ENCODE results near the gene RLN3. TPM values are rescaled to one million over a fixed set of nuclear protein-coding genes. Genes with fewer than 3 reads are reported as not detected.
A peak's percentile ranks its signal among the peaks of the same experiment; 100 is the strongest.

RLN3 gene
- polyA plus RNA-seq, 6 donors from 2014 or later, result not detected

GRCh38 chr19:14055396-14055795 lies 27.4 kb downstream of the RLN3 start:
- peaks cover 25 to 46% (median 28%) of the 10 kb centered on the region in 3 donors for H3K27me3 Mint-ChIP-seq
- no peak overlapping the region for H3K4me3 Mint-ChIP-seq
- ATAC-seq (ENCODE audit: low read depth in 2 of 2) (no peak), DNase-seq (no peak)
- H3K4me1 Mint-ChIP-seq, result peaks cover 20 to 25% (median 20%) of the 10 kb centered on the region in 3 donors
- peaks cover 1 to 25% of the 10 kb centered on the region in 2 donors for H3K36me3 Mint-ChIP-seq
- no peak overlapping the region for H3K27ac Mint-ChIP-seq
- peaks cover 0 to 4% (median 0%) of the 10 kb centered on the region in 7 donors for H3K9me3 Mint-ChIP-seq

DNA sequence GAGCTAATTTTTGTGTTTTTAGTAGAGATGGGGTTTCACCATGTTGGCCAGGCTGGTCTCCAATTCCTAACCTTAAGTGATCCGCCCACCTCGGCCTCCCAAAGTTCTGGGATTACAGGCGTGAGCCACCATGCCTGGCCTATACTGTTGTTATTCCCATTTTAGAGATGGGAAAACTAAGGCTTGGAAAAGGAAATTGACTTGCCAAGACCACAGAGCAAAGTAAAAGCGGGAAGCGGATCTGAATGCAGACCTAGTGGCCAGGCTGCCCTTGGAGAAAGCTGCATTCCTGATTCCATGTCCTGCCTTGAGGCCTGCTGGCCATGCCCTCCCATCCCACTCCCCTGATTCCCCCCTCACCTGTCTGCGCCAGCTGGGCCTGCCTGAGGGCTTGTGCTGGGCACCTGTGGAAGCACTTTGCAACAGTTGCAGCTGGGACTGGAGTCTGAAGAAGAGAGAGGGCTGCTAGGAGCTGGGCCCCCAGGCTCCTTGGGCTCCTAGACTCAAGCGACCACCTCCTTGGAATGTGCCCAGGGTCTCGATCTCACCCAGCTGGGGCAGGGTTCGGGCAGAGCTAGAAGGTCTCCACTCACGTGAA lies 28.2 kb downstream of the RLN3 start:
- Mint-ChIP-seq H3K27me3 (peaks cover 30 to 50% (median 32%) of the 10 kb centered on the region in 3 donors), H3K4me3 (peak overlapping the region in 1 of 8 donors; percentile 20), H3K4me1 (peaks cover 20 to 25% (median 20%) of the 10 kb centered on the region in 3 donors), H3K36me3 (peaks cover 0 to 25% of the 10 kb centered on the region in 2 donors), H3K27ac (no peak overlapping the region), H3K9me3 (peaks cover 0 to 4% (median 0%) of the 10 kb centered on the region in 7 donors)
- DNase-seq (no peak), ATAC-seq (ENCODE audit: low read depth in 2 of 2) (no peak)

GRCh38 chr19:14056741-14057356 lies 28.9 kb downstream of the RLN3 start:
- H3K4me1 Mint-ChIP-seq, result peaks cover 20 to 22% (median 20%) of the 10 kb centered on the region in 3 donors
- no peak overlapping the region for H3K27ac Mint-ChIP-seq
- ATAC-seq (ENCODE audit: low read depth in 2 of 2) (no peak), DNase-seq (no peak)
- H3K9me3 Mint-ChIP-seq, result peaks cover 0 to 4% (median 0%) of the 10 kb centered on the region in 7 donors
- H3K36me3 Mint-ChIP-seq, result peaks cover 0 to 18% of the 10 kb centered on the region in 2 donors
- peak overlapping the region in 6 of 8 donors; percentile 21 to 90 (median 68) for H3K4me3 Mint-ChIP-seq
- peaks cover 33 to 57% (median 37%) of the 10 kb centered on the region in 3 donors for H3K27me3 Mint-ChIP-seq

GRCh38 chr19:14058182-14059092 lies 30.5 kb downstream of the RLN3 start:
- no peak for ATAC-seq (ENCODE audit: low read depth in 2 of 2)
- DNase-seq, result no peak
- Mint-ChIP-seq H3K27me3 (peaks cover 33 to 57% (median 37%) of the 10 kb centered on the region in 3 donors), H3K9me3 (peaks cover 0 to 4% (median 0%) of the 10 kb centered on the region in 7 donors), H3K4me1 (peaks cover 16 to 20% (median 19%) of the 10 kb centered on the region in 3 donors), H3K36me3 (peaks cover 0 to 11% of the 10 kb centered on the region in 2 donors), H3K4me3 (peak overlapping the region in 6 of 8 donors; percentile 63 to 75 (median 68)), H3K27ac (peak overlapping the region in 3 of 6 donors; percentile 70 to 90 (median 72))

DNA sequence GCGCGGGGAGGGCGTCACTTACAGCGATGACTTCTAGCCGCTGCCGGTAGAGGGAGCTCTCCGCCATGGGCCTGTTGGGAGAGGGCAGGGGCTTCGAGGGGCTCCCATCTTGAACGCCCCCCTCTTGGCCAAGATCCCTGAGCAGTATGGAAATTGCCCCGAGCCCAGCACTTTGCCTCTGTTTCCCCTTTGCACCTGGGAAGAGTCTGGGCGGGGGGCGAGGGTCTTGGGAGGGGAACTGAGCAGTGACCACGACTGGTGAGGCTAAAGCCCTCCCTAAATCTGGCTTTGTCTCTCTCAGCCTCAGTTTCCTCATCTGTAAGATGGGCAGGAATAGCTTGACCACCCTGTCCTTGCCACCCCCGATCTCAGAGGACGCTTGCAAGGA lies 31.1 kb downstream of the RLN3 start:
- DNase-seq (peak; percentile 31), ATAC-seq (ENCODE audit: low read depth in 2 of 2) (peak; percentile 65 to 69)
- peak overlapping the region in 1 of 6 donors; percentile 90 for H3K27ac Mint-ChIP-seq
- H3K27me3 Mint-ChIP-seq, result peaks cover 33 to 57% (median 37%) of the 10 kb centered on the region in 3 donors
- H3K4me1 Mint-ChIP-seq, result peaks cover 16 to 20% (median 19%) of the 10 kb centered on the region in 3 donors
- H3K36me3 Mint-ChIP-seq, result peaks cover 0 to 11% of the 10 kb centered on the region in 2 donors
- peaks cover 0 to 1% (median 0%) of the 10 kb centered on the region in 7 donors for H3K9me3 Mint-ChIP-seq
- H3K4me3 Mint-ChIP-seq, result peak overlapping the region in 5 of 8 donors; percentile 55 to 75 (median 67)

DNA sequence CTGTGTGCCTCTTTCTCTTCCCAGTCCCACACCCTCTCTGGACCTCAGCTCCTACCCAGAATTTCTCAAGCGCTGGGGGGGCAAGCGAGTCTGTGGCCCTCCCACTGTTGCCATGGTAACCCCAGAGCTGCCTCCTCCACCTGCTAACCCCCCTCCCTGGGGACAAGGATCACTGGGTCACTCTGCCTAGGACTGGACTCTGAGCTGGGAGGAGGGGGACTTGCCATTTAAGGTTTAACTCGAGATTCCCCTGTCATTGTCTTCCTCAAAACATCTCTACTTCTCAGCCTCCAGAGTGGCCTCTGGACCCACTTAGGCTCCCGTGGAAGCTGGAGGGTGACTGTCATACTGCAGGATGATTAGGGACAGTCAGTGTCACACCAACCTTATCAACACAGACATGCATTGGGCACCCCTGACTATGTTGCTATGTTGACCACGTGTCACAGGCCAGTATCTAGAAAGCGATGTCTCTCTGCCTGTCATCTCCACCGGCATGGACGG lies 31.8 kb downstream of the RLN3 start:
- DNase-seq (no peak), ATAC-seq (ENCODE audit: low read depth in 2 of 2) (no peak)
- H3K9me3 Mint-ChIP-seq, result no peaks in the 10 kb centered on the region
- peak overlapping the region in 2 of 6 donors; percentile 16 to 28 for H3K27ac Mint-ChIP-seq
- H3K4me3 Mint-ChIP-seq, result no peak overlapping the region
- peaks cover 33 to 56% (median 37%) of the 10 kb centered on the region in 3 donors for H3K27me3 Mint-ChIP-seq
- peaks cover 0 to 11% of the 10 kb centered on the region in 2 donors for H3K36me3 Mint-ChIP-seq
- peaks cover 16 to 20% (median 19%) of the 10 kb centered on the region in 3 donors for H3K4me1 Mint-ChIP-seq

- Mint-ChIP-seq H3K27ac (no peak overlapping the region), H3K4me3 (no peak overlapping the region), H3K9me3 (no peaks in the 10 kb centered on the region), H3K36me3 (peaks cover 0 to 11% of the 10 kb centered on the region in 2 donors), H3K4me1 (peaks cover 16 to 19% (median 16%) of the 10 kb centered on the region in 3 donors), H3K27me3 (peaks cover 31 to 52% (median 41%) of the 10 kb centered on the region in 3 donors)
- ATAC-seq (ENCODE audit: low read depth in 2 of 2), result no peak
- DNase-seq, result no peak
Observed at GRCh38 chr19:14061081-14061749, 33.3 kb downstream of the RLN3 start.

- H3K27ac Mint-ChIP-seq, result no peak within 1 kb of the TSS
- peak within 1 kb of the TSS in 1 of 8 donors; percentile 52 for H3K4me3 Mint-ChIP-seq
- peaks cover 16% of the 10 kb centered on the region in 3 donors for H3K4me1 Mint-ChIP-seq
Observed at GRCh38 chr19:14061751-14062557, 34.0 kb downstream of the RLN3 start, which contains the start of gene PALM3. Gene PALM3 (minus strand): TSS chr19:14062076. CDS start chr19:14061980, 96 bp downstream.

DNA sequence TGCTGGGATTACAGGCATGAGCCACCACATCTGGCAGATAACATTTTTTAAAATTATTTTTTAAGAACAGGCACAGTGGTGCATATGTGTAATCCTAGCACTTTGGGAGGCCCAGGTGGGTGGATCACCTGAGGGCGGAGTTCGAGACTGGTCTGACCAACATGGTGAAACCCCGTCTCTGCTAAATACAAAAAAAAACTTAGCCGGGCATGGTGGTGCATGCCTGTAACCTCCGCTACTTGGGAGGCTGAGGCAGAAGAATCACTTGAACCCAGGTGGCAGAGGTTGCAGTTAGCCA lies 34.6 kb downstream of the RLN3 start:
- no peak overlapping the region for H3K4me3 Mint-ChIP-seq
- H3K27me3 Mint-ChIP-seq, result peaks cover 32 to 49% (median 47%) of the 10 kb centered on the region in 3 donors
- no peak for DNase-seq
- no peak overlapping the region for H3K27ac Mint-ChIP-seq
- ATAC-seq (ENCODE audit: low read depth in 2 of 2), result no peak
- peaks cover 15 to 16% (median 15%) of the 10 kb centered on the region in 3 donors for H3K4me1 Mint-ChIP-seq
- H3K36me3 Mint-ChIP-seq, result peaks cover 0 to 11% of the 10 kb centered on the region in 2 donors
- no peaks in the 10 kb centered on the region for H3K9me3 Mint-ChIP-seq

More at GRCh38 chr19:14061751-14062557, 34.0 kb downstream of the RLN3 start, which contains the start of gene PALM3:
- Mint-ChIP-seq H3K36me3 (peaks cover 0 to 11% of the 10 kb centered on the region in 2 donors), H3K9me3 (no peaks in the 10 kb centered on the region), H3K27me3 (peaks cover 32 to 52% (median 49%) of the 10 kb centered on the region in 3 donors)
- DNase-seq (no peak), ATAC-seq (ENCODE audit: low read depth in 2 of 2) (no peak)

GRCh38 chr19:14063105-14063504 lies 35.2 kb downstream of the RLN3 start:
- no peak for DNase-seq
- ATAC-seq (ENCODE audit: low read depth in 2 of 2), result no peak
- H3K36me3 Mint-ChIP-seq, result peaks cover 0 to 7% of the 10 kb centered on the region in 2 donors
- no peaks in the 10 kb centered on the region for H3K9me3 Mint-ChIP-seq
- H3K27me3 Mint-ChIP-seq, result peaks cover 32 to 43% (median 41%) of the 10 kb centered on the region in 3 donors
- H3K27ac Mint-ChIP-seq, result peak overlapping the region in 1 of 6 donors; percentile 93
- H3K4me1 Mint-ChIP-seq, result peaks cover 9 to 11% (median 9%) of the 10 kb centered on the region in 3 donors
- H3K4me3 Mint-ChIP-seq, result no peak overlapping the region

- Mint-ChIP-seq H3K27ac (peak overlapping the region in 1 of 6 donors; percentile 49), H3K36me3 (no peaks in the 10 kb centered on the region), H3K9me3 (no peaks in the 10 kb centered on the region), H3K4me3 (no peak overlapping the region), H3K4me1 (no peaks in the 10 kb centered on the region), H3K27me3 (peaks cover 7 to 20% (median 18%) of the 10 kb centered on the region in 3 donors)
- ATAC-seq (ENCODE audit: low read depth in 2 of 2) (peak; percentile 37 to 52), DNase-seq (no peak)
Observed at GRCh38 chr19:14066134-14066533, 38.2 kb downstream of the RLN3 start.

Data from naive B cell (primary cell).